ENCODE results near the gene TRRAP.

TRRAP gene

GRCh38 chr7:98988641-98989040 lies 110.3 kb downstream of the TRRAP start:
- no peak for DNase-seq (ENCODE audit: low read depth)

GRCh38 chr7:98990356-98990755 lies 112.0 kb downstream of the TRRAP start:
- no peak for DNase-seq (ENCODE audit: low read depth)

GRCh38 chr7:98991141-98991540 lies 112.8 kb downstream of the TRRAP start:
- DNase-seq (ENCODE audit: low read depth): no peak

- DNase-seq (ENCODE audit: low read depth): no peak
Measured at GRCh38 chr7:98992076-98992475, 113.7 kb downstream of the TRRAP start.

- no peak for DNase-seq (ENCODE audit: low read depth)
Measured at GRCh38 chr7:98993024-98993897, 114.9 kb downstream of the TRRAP start.

GRCh38 chr7:98994046-98994944 lies 116.0 kb downstream of the TRRAP start:
- no peak for DNase-seq (ENCODE audit: low read depth)

- no peak for DNase-seq (ENCODE audit: low read depth)
Measured at GRCh38 chr7:98995111-98995510, 116.8 kb downstream of the TRRAP start.

GRCh38 chr7:98995523-98996149 lies 117.3 kb downstream of the TRRAP start:
- DNase-seq (ENCODE audit: low read depth): no peak

GRCh38 chr7:98996150-98996552 lies 117.8 kb downstream of the TRRAP start:
- DNase-seq (ENCODE audit: low read depth): no peak

- no peak for DNase-seq (ENCODE audit: low read depth)
Measured at GRCh38 chr7:98997846-98998245, 119.5 kb downstream of the TRRAP start.

GRCh38 chr7:98998821-98999725 lies 120.7 kb downstream of the TRRAP start:
- DNase-seq (ENCODE audit: low read depth): no peak

GRCh38 chr7:99000196-99000903 lies 122.0 kb downstream of the TRRAP start:
- no peak for DNase-seq (ENCODE audit: low read depth)

GRCh38 chr7:99000904-99001465 lies 122.7 kb downstream of the TRRAP start:
- DNase-seq (ENCODE audit: low read depth): no peak

GRCh38 chr7:99001482-99002147 lies 123.3 kb downstream of the TRRAP start:
- DNase-seq (ENCODE audit: low read depth): no peak

- no peak for DNase-seq (ENCODE audit: low read depth)
Measured at GRCh38 chr7:99002148-99002826, 124.0 kb downstream of the TRRAP start.

- no peak for DNase-seq (ENCODE audit: low read depth)
Measured at GRCh38 chr7:99002827-99003212, 124.5 kb downstream of the TRRAP start.

GRCh38 chr7:99003419-99003818 lies 125.1 kb downstream of the TRRAP start:
- no peak for DNase-seq (ENCODE audit: low read depth)

GRCh38 chr7:99004216-99004615 lies 125.9 kb downstream of the TRRAP start:
- DNase-seq (ENCODE audit: low read depth): peak; percentile 14

- DNase-seq (ENCODE audit: low read depth): no peak
Measured at GRCh38 chr7:99004781-99005500, 126.6 kb downstream of the TRRAP start.
